NOMO-1 treated with DMSO at 0.1 percent for 48 hours (cell line): Measurements from ENCODE around the gene YWHAQ.

ENCODE experiments used
- DNase-seq: peaks from one replicate; lab custom pipeline; 2025; ENCODE audit not compliant: unreplicated experiment; lab: John Stamatoyannopoulos, UW

Gene YWHAQ

DNA sequence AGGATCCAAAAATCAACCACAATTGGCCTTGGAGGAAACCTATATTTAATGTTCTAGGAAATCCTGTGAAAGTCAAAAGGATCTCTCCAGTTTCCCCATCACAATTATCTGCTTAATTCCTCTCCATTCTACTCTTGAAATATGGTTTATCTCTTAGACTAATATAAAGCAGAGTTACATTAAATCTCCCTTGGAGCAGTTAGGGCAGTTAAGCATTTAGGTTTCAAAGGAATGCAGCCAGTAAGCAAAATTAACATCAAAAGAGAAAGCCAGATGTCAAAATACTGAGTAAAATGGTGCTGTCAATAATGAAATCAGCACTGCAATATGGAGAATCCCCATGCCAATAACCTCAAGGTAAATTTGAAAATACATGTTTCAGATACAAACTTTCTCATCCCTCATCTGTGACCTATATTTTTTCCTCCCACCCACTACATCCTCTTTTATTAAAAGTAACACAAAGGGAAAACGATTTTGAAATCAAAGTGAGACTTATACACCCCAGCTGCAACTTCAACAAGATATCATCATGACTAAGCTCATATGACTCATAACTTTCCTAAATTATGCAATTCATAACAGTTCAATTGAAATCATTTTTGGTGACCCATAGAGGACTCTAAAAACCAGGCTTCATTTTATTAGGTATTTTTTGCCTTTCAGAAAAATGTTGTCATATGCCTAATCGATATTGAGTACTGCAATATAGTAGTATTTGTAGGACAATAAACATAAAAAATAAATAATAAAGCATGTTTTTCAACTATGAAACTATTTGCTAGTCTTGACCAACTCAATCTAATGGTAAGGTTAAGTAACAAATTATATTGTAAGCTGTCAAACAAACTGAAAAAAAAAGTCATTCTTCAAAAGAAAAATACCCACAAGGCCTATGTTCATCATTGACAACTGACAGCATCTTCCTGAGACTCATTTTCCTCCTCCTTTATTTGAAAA, 78.3 kb downstream of the YWHAQ start:
- DNase-seq, result peak; percentile 89

DNA sequence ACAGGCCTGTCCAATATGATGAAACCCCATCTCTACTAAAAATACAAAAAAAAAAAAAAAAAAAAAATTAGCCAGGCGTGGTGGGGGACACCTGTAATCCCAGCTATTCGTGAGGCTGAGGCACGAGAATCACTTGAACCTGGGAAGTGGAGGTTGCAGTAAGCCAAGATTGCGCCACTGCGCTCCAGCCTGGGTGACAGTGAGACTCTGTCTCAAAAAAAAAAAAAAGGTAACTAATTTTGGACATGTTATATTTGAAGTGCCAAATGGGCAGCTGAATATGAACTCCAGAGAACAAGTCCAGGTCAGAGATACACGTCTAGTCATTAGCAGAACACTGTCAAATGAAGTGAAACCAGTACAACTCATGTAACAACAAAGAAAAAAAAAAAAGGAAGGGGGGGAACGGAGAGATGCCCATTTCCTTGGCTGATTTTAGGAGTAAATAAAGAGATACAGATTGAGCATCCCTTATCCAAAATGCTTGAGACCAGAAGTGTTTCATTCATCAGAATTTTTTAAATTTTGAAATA, 79.9 kb downstream of the YWHAQ start:
- DNase-seq, result peak; percentile 42

DNA sequence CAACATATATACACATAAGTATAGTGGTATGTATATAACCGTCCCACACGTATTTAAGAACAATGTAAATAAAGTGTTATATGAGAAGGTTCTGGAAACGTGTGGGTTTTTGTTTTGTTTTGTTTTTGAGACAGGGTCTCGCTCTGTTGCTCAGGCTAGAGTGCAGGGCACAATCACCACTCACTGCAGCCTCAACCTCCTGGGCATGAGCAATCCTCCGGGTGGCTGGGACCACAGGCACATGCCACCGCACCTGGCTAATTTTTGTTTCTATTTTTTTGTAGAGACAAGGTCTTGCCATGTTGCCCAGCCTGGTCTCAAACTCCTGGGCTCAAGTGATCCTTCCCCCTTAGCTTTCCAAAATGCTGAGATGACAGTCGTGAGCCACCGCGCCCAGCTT, 81.4 kb downstream of the YWHAQ start:
- no peak for DNase-seq

DNA sequence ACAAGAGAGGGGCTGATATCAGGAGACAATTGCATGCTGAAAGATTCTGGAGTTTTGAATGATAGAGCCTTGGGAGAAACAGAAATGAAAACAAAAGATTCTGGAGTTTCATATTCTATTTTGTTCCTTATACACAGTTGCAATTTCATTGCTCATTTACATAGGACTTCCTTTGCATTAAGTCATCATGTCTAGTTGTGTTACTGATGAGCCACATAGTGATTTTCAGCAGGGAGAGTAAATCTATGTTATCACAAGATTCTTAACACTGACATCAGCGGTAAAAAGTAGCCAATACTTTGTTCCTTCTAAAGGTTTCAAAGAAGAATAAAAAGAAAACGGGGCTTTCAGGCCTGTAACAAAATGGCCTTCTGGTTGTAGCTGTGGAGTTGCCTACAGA, 82.3 kb downstream of the YWHAQ start:
- DNase-seq, result peak; percentile 46

DNA sequence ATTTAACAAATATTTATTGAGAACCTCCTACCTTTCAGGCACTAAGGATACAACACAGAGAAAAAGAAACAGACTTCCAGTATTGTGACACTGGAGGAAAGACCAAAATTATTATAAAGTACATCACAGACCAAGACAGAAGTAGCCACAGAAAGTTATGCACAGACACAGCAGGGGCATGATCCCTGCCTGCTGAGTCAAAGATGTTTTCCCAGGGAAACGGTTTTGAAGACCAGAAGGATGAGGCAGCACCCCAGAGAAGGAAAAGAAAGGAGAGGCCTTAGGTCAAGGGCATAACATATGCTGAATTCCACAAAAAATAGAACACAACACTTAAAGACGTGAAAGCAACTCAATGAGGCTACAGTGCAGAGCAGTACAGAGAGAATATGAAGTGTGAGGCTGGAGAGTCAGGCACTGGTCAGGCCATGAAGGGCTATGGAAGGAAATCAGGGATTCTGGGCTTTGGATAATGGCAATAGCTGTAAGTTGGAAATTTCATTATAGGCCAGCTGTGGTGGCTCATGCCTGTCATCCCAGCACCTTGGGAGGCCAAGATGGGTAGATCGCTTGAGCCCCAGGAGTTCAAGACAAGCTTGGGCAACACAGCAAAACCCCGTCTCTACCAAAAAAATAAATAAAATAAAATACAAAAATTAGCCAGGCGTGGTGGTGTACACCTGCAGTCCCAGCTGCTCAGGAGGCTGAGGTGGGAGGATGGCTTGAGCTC, 83.4 kb downstream of the YWHAQ start:
- DNase-seq, result no peak

DNA sequence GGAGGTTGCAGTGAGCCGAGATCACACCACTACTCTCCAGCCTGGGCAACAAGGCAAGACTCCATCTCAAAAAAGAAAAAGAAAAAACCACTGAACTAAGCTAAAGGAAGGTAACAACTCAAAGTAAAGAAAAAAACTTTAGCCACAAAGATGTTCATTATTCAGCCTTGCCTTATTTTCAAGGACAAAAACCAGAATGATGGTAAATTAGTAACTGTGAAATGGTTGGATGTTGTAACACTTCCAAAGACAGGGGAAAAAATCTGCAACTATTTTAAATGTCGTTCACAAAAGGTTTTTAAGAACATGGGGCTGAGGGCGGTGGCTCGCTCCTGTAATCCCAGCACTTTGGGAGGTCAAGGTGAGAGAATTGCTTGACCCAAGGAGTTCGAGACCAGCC, 85.3 kb downstream of the YWHAQ start:
- DNase-seq, result no peak

DNA sequence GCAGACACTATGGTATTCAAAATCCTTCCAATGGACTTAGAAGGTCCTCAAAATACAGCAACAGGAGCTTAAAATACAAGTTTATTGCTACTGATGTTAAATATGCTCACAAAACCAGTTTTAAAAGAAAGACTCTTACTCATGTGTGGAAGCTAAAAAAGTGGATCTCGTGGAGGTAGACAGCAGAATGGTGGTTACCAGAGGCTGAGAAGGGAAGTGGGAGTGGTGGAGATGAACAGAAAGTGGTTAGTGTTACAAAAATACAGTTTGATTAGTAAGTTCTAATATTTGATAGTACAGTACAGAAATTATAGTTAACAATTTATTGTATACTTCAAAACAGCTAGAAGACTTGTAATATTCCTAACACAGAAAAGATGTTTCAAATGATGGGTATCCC, 87.2 kb downstream of the YWHAQ start:
- DNase-seq, result peak; percentile 57

DNA sequence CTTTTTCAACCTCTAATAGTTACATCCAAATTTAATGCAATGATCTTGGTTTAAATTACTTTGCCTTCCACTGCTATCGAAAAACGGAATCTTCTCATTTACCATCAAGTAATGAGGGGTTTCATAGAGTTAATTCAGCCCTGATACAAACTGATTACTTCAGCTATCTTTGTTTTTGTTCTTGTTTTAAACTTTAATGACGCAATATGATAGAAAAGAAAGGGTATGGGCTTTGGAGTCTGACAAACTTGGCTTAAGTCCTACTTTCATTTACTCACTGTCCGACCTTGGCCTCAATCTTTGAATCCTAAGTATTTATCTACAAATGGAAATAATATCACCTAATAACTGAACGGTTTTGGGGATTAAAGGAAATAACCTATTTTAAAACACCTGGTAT, 91.3 kb downstream of the YWHAQ start:
- peak; percentile 55 for DNase-seq

DNA sequence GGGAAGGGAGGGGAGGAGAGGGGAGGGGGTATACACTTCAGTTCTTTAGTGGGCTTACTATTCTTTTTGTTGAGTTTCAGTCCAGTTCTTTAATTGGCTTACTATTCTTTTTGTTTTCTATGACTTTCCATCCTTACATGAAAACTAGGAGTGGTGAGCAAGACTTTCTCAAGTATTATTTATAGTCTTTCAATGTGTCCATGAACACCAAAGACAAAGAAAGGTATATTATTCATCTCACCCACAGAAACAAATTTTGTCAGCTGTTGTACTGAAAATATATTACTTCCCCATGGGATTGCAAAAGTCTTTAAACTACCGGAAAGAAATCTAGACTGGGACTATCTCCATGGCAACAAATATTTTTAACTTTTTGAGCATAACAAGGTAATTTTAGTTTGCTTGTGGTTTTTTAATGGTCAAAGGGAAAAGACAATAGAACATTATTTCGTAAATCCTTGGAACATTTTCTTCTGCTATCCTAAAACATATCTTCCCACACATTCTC, 92.7 kb downstream of the YWHAQ start:
- peak; percentile 96 for DNase-seq

DNA sequence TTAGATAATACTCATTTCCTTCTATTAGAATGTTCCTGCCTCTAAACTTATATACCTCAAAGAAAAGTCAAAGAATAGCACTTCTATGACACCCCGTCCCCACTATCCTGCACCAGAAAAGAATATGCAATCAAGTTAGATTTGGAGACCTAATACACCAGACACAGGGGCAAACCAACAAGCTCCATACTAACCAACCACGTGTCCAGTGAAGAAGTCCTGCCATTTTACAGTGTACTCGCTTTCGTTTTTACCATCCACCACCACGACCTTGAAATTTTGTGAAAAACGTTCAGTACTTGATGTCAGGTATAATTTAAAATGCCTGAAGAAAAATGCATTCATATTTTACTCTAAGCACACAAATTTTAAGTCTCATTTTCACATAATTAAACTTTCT, 94.3 kb downstream of the YWHAQ start:
- no peak for DNase-seq

DNA sequence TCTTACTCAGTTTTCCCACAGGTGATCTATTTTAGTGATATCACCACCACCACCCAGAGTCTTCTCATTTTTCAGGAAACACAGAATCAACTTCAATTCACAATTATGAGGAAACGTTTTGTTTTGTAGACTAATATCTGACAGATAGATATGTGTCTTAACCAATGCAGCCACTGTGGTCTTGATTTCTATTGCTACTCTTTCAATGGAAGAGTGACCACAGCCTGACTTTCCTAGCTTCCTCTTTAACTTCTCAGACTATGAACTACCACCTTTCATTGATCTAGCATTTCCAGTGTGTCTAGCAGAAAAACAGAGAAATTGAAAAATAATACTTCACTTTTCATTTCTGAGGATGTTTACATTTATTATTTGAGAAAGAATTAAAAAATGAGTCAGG, 95.6 kb downstream of the YWHAQ start:
- peak; percentile 43 for DNase-seq
